NCI-H2196 (cell line): Measurements from ENCODE around the gene ULK2.
"Not testable (repeated sequence)": the region's sequence is repeated elsewhere in the genome, so short reads cannot be mapped to it uniquely, and the experiment has no call there.

Source experiments
- DNase-seq: peaks from one replicate; lab custom pipeline; 2025; ENCODE audit not compliant: unreplicated experiment; lab: John Stamatoyannopoulos, UW

ULK2 gene

GRCh38 chr17:19867329-19868078 is at the start of gene ULK2:
Gene ULK2, minus strand, starts transcription at chr17:19867936. Its CDS starts 519 bp downstream, at chr17:19867417.
- DNase-seq = peak; percentile 48

GRCh38 chr17:19915245-19915978 is 47.7 kb upstream of the ULK2 start:
- DNase-seq = no peak

GRCh38 chr17:19911033-19911432 is 43.3 kb upstream of the ULK2 start:
- DNase-seq = no peak

GRCh38 chr17:19909139-19909538 is 41.4 kb upstream of the ULK2 start:
- DNase-seq = no peak

GRCh38 chr17:19905502-19905901 is 37.8 kb upstream of the ULK2 start:
- no peak for DNase-seq

GRCh38 chr17:19904924-19905323 is 37.2 kb upstream of the ULK2 start:
- no peak for DNase-seq

GRCh38 chr17:19904412-19904811 is 36.7 kb upstream of the ULK2 start:
- no peak for DNase-seq

GRCh38 chr17:19900809-19901208 is 33.1 kb upstream of the ULK2 start:
- DNase-seq = no peak

- no peak for DNase-seq
These were observed 30.2 kb upstream of the ULK2 start for GRCh38 chr17:19897903-19898302.

- DNase-seq = peak; percentile 44
These were observed 29.5 kb upstream of the ULK2 start for GRCh38 chr17:19897090-19897837.

- DNase-seq = no peak
These were observed 28.9 kb upstream of the ULK2 start for GRCh38 chr17:19896679-19897078.

- not testable (repeated sequence) for DNase-seq
These were observed 22.8 kb upstream of the ULK2 start for GRCh38 chr17:19890554-19890953.

GRCh38 chr17:19890001-19890400 is 22.3 kb upstream of the ULK2 start:
- DNase-seq = not testable (repeated sequence)

- DNase-seq = no peak
These were observed 18.4 kb upstream of the ULK2 start for GRCh38 chr17:19886116-19886515.

- no peak for DNase-seq
These were observed 15.9 kb upstream of the ULK2 start for GRCh38 chr17:19883537-19884215.

- DNase-seq = no peak
These were observed 12.7 kb upstream of the ULK2 start for GRCh38 chr17:19880393-19880792.

GRCh38 chr17:19877364-19877945 is 9.7 kb upstream of the ULK2 start:
- DNase-seq = no peak

GRCh38 chr17:19876529-19877161 is 8.9 kb upstream of the ULK2 start:
- no peak for DNase-seq

- DNase-seq = no peak
These were observed 6.5 kb upstream of the ULK2 start for GRCh38 chr17:19874256-19874655.

GRCh38 chr17:19873346-19873745 is 5.6 kb upstream of the ULK2 start:
- DNase-seq = no peak
